SK-N-SH treated with all-trans-retinoic acid at 6 μM for 48 hours (cell line): Measurements from ENCODE around the gene DPP9.

Source experiments
- ATAC-seq: fragments of 200-7000 bp; cut with Tn5 transposase; 3 replicates; pipeline ENCODE4 v1.9.1; 2020; ENCODE audit warnings: mild to moderate bottlenecking, moderate library complexity
- ARNTL ChIP-seq: fragments of 450-650 bp; formaldehyde crosslinking; IDR thresholded peaks from 2 replicates; pipeline ENCODE4 v1.5.0; 2020; ENCODE audit warnings: low read depth, mild to moderate bottlenecking, moderate library complexity, borderline replicate concordance
- BACH2 ChIP-seq: fragments of 250-450 bp; sonication (Bioruptor Pico); IDR thresholded peaks from 2 replicates; pipeline ENCODE4 v1.9.0; 2021; ENCODE audit warnings: mild to moderate bottlenecking, borderline replicate concordance
- CSRNP3 ChIP-seq: fragments of 250-450 bp; sonication (Bioruptor Pico); IDR thresholded peaks from 2 replicates; pipeline ENCODE4 v1.5.1; 2021; ENCODE audit warnings: mild to moderate bottlenecking, moderate library complexity
- ESRRG ChIP-seq: fragments of 250-450 bp; sonication (Bioruptor Pico); IDR thresholded peaks from 2 replicates; pipeline ENCODE4 v1.6.1; 2021; ENCODE audit warnings: mild to moderate bottlenecking
- GLIS3 ChIP-seq: fragments of 250-450 bp; sonication (Bioruptor Pico); IDR thresholded peaks from 2 replicates; pipeline ENCODE4 v1.5.0; 2020; ENCODE audit warnings: mild to moderate bottlenecking, moderate library complexity
- ISL1 ChIP-seq: fragments of 250-450 bp; sonication (Bioruptor Pico); IDR thresholded peaks from 2 replicates; pipeline ENCODE4 v2.1.2; 2022; ENCODE audit warnings: mild to moderate bottlenecking, moderate library complexity
- OSR1 ChIP-seq: fragments of 250-450 bp; sonication (Bioruptor Pico); IDR thresholded peaks from 2 replicates; pipeline ENCODE4 v1.8.0; 2022; ENCODE audit warnings: moderate library complexity, mild to moderate bottlenecking, inconsistent platforms
- PPARA ChIP-seq: fragments of 250-450 bp; sonication (Bioruptor Pico); IDR thresholded peaks from 2 replicates; pipeline ENCODE4 v1.5.0; 2020; ENCODE audit warnings: mild to moderate bottlenecking, borderline replicate concordance
- RARB ChIP-seq: fragments of 250-450 bp; sonication (Bioruptor Pico); IDR thresholded peaks from 2 replicates; pipeline ENCODE4 v1.8.0; 2021; ENCODE audit warnings: mild to moderate bottlenecking, moderate library complexity
- SNAI2 ChIP-seq: fragments of 250-450 bp; sonication (Bioruptor Pico); IDR thresholded peaks from 2 replicates; pipeline ENCODE4 v1.5.0; 2020; ENCODE audit warnings: mild to moderate bottlenecking, moderate library complexity
- TCF4 ChIP-seq: fragments of 250-450 bp; sonication (Bioruptor Pico); IDR thresholded peaks from 2 replicates; pipeline ENCODE4 v1.8.0; 2021; ENCODE audit warnings: mild to moderate bottlenecking, moderate library complexity, borderline replicate concordance
- TOX ChIP-seq: fragments of 250-450 bp; sonication (Bioruptor Pico); IDR thresholded peaks from 2 replicates; pipeline ENCODE4 v1.8.0; 2021; ENCODE audit warnings: mild to moderate bottlenecking, moderate library complexity, borderline replicate concordance
- TSHZ2 ChIP-seq: fragments of 250-450 bp; sonication (Bioruptor Pico); IDR thresholded peaks from 2 replicates; pipeline ENCODE4 v1.5.0; 2020; ENCODE audit warnings: mild to moderate bottlenecking, moderate library complexity
- ZC3H10 ChIP-seq: fragments of 250-450 bp; sonication (Bioruptor Pico); IDR thresholded peaks from 2 replicates; pipeline ENCODE4 v1.5.1; 2021; ENCODE audit warnings: mild to moderate bottlenecking, moderate library complexity
- ZFP3 ChIP-seq: fragments of 250-450 bp; sonication (Bioruptor Pico); IDR thresholded peaks from 2 replicates; pipeline ENCODE4 v1.5.0; 2020; ENCODE audit warnings: mild to moderate bottlenecking, moderate library complexity
- ZFP30 ChIP-seq: fragments of 450-650 bp; formaldehyde crosslinking; IDR thresholded peaks from 2 replicates; pipeline ENCODE4 v1.5.0; 2022; ENCODE audit warnings: mild to moderate bottlenecking, moderate library complexity
- ZNF70 ChIP-seq: fragments of 450-650 bp; formaldehyde crosslinking; IDR thresholded peaks from 2 replicates; pipeline ENCODE4 v1.5.0; 2020; ENCODE audit warnings: mild to moderate bottlenecking, moderate library complexity
- TF ChIP-seq, protein P1 (sequence below): fragments of 250-450 bp; sonication (Bioruptor Pico); IDR thresholded peaks from 2 replicates; pipeline ENCODE4 v1.5.1; 2020; ENCODE audit warnings: low read depth, mild to moderate bottlenecking, moderate library complexity
- TF ChIP-seq, protein P2 (sequence below): fragments of 250-450 bp; sonication (Bioruptor Pico); IDR thresholded peaks from 2 replicates; pipeline ENCODE4 v1.8.0; 2020; ENCODE audit warnings: mild to moderate bottlenecking, moderate library complexity, borderline replicate concordance
- TF ChIP-seq, protein P3 (sequence below): fragments of 250-450 bp; sonication (Bioruptor Pico); IDR thresholded peaks from 2 replicates; pipeline ENCODE4 v1.8.0; 2021; ENCODE audit warnings: low read depth, mild to moderate bottlenecking, moderate library complexity, borderline replicate concordance

The DPP9 gene

GRCh38 chr19:4712771-4713170, 10.9 kb downstream of the DPP9 start:
- no peak for ATAC-seq
- TF ChIP-seq, protein P1, sequence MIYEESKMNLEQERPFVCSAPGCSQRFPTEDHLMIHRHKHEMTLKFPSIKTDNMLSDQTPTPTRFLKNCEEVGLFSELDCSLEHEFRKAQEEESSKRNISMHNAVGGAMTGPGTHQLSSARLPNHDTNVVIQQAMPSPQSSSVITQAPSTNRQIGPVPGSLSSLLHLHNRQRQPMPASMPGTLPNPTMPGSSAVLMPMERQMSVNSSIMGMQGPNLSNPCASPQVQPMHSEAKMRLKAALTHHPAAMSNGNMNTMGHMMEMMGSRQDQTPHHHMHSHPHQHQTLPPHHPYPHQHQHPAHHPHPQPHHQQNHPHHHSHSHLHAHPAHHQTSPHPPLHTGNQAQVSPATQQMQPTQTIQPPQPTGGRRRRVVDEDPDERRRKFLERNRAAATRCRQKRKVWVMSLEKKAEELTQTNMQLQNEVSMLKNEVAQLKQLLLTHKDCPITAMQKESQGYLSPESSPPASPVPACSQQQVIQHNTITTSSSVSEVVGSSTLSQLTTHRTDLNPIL (CRISPR knock-in tag) = no peak
- TF ChIP-seq RARB (CRISPR knock-in tag) (no peak), BACH2 (no peak), TSHZ2 (CRISPR knock-in tag) (no peak), ARNTL (CRISPR knock-in tag) (no peak)

- ATAC-seq = no peak
- TF ChIP-seq PPARA (CRISPR knock-in tag) (no peak), RARB (CRISPR knock-in tag) (no peak), ZC3H10 (CRISPR knock-in tag) (no peak), ARNTL (CRISPR knock-in tag) (no peak), TSHZ2 (CRISPR knock-in tag) (no peak), TCF4 (CRISPR knock-in tag) (no peak), SNAI2 (CRISPR knock-in tag) (no peak), BACH2 (no peak), ZFP30 (no peak), CSRNP3 (CRISPR knock-in tag) (no peak), OSR1 (CRISPR knock-in tag) (no peak)
Measured at GRCh38 chr19:4711211-4711610, 12.4 kb downstream of the DPP9 start.

DNA sequence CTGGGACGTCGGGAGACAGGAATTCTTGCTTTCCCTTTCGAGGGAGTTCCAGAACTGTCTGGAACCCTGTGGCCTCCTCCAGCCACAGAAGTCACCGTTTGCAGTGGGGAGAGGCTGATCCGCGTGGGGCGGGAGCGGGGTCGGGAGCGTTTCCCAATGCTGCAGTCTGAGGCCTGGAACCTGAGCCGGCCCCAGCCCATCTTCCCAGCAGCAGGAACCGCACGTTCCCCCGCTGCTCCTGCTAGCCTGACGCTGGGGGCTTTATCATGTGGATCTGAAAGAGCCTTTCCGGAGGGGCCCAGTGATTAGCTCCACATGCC, 13.4 kb downstream of the DPP9 start:
- no peak for ATAC-seq
- TF ChIP-seq ISL1 = no peak
- TF ChIP-seq PPARA (CRISPR knock-in tag) = no peak
- no peak for TF ChIP-seq ZFP30
- no peak for TF ChIP-seq ARNTL (CRISPR knock-in tag)
- no peak for TF ChIP-seq ESRRG (CRISPR knock-in tag)
- no peak for TF ChIP-seq ZNF70 (CRISPR knock-in tag)
- TF ChIP-seq CSRNP3 (CRISPR knock-in tag) = no peak
- no peak for TF ChIP-seq OSR1 (CRISPR knock-in tag)
- no peak for TF ChIP-seq RARB (CRISPR knock-in tag)

DNA sequence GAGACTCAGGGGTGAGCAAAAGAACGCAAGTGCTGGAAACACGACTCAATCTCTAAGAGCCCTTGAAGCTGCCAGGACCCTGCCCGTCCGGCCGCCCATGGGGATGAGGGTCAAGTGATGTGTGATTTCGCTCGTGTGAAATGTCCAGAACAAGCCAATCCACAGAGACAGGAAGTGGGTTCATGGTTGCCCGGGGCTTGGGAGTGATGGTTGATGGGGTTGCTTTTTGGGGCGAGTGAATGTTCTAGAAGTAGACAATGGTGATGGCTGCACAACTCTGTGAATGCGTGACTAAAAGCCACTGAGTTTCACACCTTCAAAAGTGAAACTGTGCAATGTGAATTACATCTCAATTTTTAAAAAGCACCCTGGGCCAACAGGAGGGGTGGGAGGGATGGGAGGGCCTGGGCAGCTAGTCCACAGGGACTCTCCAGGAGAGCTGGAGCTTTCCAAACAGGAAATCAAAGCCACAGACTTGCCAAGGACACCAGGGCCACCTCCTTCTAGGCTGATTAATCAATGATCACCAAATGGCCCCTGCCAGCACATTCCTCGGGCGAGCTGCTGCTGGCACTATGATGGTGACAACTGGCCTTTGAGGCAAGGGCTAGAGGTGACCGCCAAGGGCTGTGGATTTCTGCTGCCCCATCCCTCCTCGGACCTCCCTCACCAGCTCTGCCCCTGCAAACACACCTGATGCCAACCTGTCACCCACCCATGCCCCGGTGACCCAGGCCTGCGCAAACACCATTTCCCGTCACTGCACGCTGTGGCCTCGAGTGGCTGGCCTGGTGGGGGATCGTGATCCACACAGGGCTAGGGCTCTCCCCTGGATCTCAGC, 14.0 kb downstream of the DPP9 start:
- TF ChIP-seq SNAI2 (CRISPR knock-in tag) (no peak), GLIS3 (CRISPR knock-in tag) (no peak), ZFP3 (CRISPR knock-in tag) (no peak), RARB (CRISPR knock-in tag) (no peak), ZNF70 (CRISPR knock-in tag) (no peak), ESRRG (CRISPR knock-in tag) (no peak), ZFP30 (no peak), TCF4 (CRISPR knock-in tag) (no peak), PPARA (CRISPR knock-in tag) (no peak), ARNTL (CRISPR knock-in tag) (no peak), OSR1 (CRISPR knock-in tag) (no peak), TOX (CRISPR knock-in tag) (no peak)
- TF ChIP-seq, protein P2, sequence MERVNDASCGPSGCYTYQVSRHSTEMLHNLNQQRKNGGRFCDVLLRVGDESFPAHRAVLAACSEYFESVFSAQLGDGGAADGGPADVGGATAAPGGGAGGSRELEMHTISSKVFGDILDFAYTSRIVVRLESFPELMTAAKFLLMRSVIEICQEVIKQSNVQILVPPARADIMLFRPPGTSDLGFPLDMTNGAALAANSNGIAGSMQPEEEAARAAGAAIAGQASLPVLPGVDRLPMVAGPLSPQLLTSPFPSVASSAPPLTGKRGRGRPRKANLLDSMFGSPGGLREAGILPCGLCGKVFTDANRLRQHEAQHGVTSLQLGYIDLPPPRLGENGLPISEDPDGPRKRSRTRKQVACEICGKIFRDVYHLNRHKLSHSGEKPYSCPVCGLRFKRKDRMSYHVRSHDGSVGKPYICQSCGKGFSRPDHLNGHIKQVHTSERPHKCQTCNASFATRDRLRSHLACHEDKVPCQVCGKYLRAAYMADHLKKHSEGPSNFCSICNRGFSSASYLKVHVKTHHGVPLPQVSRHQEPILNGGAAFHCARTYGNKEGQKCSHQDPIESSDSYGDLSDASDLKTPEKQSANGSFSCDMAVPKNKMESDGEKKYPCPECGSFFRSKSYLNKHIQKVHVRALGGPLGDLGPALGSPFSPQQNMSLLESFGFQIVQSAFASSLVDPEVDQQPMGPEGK (CRISPR knock-in tag) = no peak
- TF ChIP-seq, protein P3, sequence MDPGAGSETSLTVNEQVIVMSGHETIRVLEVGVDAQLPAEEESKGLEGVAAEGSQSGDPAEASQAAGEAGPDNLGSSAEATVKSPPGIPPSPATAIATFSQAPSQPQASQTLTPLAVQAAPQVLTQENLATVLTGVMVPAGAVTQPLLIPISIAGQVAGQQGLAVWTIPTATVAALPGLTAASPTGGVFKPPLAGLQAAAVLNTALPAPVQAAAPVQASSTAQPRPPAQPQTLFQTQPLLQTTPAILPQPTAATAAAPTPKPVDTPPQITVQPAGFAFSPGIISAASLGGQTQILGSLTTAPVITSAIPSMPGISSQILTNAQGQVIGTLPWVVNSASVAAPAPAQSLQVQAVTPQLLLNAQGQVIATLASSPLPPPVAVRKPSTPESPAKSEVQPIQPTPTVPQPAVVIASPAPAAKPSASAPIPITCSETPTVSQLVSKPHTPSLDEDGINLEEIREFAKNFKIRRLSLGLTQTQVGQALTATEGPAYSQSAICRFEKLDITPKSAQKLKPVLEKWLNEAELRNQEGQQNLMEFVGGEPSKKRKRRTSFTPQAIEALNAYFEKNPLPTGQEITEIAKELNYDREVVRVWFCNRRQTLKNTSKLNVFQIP (CRISPR knock-in tag) = no peak
- no peak for ATAC-seq
